DND-41 (cell line): ENCODE measurements around the gene DNAH14.
A peak's percentile ranks its signal among the peaks of the same experiment; 100 is the strongest.

Experiments
- ATAC-seq: fragments of 200-7000 bp; cut with Tn5 transposase; 3 replicates; pipeline ENCODE4 v1.9.1; 2021; ENCODE audit warnings: low read depth; ENCODE audit not compliant: insufficient read depth
- DNase-seq: peaks from one replicate; pipeline ENCODE4 v3.0.0-alpha.2; 2020
- H2AFZ ChIP-seq: 2 replicates; pipeline ENCODE4 v1.6.0; 2012; ENCODE audit warnings: low read depth, low read length
- H3K27ac ChIP-seq: 2 replicates; pipeline ENCODE4 v1.5.1; 2012; ENCODE audit warnings: low read length, inconsistent platforms
- H3K27me3 ChIP-seq: fragments of 200-600 bp; sonication (generic); 2 replicates; pipeline ENCODE4 v1.6.0; 2012; ENCODE audit warnings: low read length, mild to moderate bottlenecking, inconsistent platforms; ENCODE audit not compliant: insufficient read depth, poor library complexity
- H3K36me3 ChIP-seq: 2 replicates; pipeline ENCODE4 v1.5.1; 2012; ENCODE audit warnings: low read length, inconsistent platforms; ENCODE audit not compliant: insufficient read depth
- H3K4me1 ChIP-seq: 2 replicates; pipeline ENCODE4 v1.5.1; 2012; ENCODE audit warnings: mild to moderate bottlenecking, low read length; ENCODE audit not compliant: insufficient read depth
- H3K4me2 ChIP-seq: 2 replicates; pipeline ENCODE4 v1.6.0; 2012; ENCODE audit warnings: mild to moderate bottlenecking, moderate library complexity, low read length, inconsistent platforms; ENCODE audit not compliant: insufficient read depth
- H3K4me3 ChIP-seq, 2 experiments: fragments of 200-600 bp in 1 of 2; shearing (Covaris generic) in 1 of 2; 2 replicates each; pipeline ENCODE4 v1.5.1; 2012 to 2016; ENCODE audit warnings: inconsistent platforms in 2 of 2, low read length in 2 of 2, mild to moderate bottlenecking in 2 of 2, low read depth in 1 of 2, moderate library complexity in 1 of 2
- H3K79me2 ChIP-seq: 2 replicates; pipeline ENCODE4 v1.6.0; 2012; ENCODE audit warnings: low read length, inconsistent platforms; ENCODE audit not compliant: insufficient read depth
- H3K9ac ChIP-seq: 2 replicates; pipeline ENCODE4 v1.6.0; 2012; ENCODE audit warnings: low read depth, mild to moderate bottlenecking, inconsistent platforms, low read length, moderate library complexity
- H3K9me3 ChIP-seq: 2 replicates; pipeline ENCODE4 v1.5.1; 2012; ENCODE audit warnings: low read length, moderate library complexity, mild to moderate bottlenecking, inconsistent platforms; ENCODE audit not compliant: insufficient read depth, severe bottlenecking
- H4K20me1 ChIP-seq: 2 replicates; pipeline ENCODE4 v1.6.0; 2012; ENCODE audit warnings: low read length; ENCODE audit not compliant: insufficient read depth
- EZH2 ChIP-seq: IDR thresholded peaks from 3 replicates; pipeline ENCODE4 v1.6.1; 2012; ENCODE audit warnings: borderline replicate concordance, low read depth, mild to moderate bottlenecking, moderate library complexity, low read length, inconsistent platforms; ENCODE audit not compliant: severe bottlenecking
- TF ChIP-seq, protein P1 (sequence below): IDR thresholded peaks from 2 replicates; pipeline ENCODE4 v1.5.1; 2012; ENCODE audit warnings: borderline replicate concordance, low read length, moderate library complexity, mild to moderate bottlenecking; ENCODE audit not compliant: poor library complexity, severe bottlenecking; ENCODE audit errors: extremely low read depth

Gene DNAH14

DNA sequence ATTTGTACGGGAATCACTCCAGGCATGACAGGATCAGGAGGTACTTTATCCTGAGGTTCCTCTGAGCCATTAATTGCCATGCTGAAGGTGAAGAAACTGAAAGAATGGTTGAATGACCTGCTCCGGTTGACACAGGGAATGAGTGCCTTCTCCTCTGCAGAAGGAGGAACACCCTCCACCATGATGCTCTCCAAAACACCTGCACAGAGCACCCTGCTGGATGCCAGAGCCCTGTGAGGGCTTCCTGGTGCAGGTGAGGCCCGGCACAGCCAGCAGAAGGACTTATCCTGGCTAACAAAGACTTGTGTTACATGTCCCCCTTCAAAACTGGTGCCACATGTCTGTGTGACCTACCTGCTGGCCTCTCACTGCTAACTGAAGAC is 512.6 kb downstream of the DNAH14 start:
- Histone ChIP-seq H3K9me3 (no peaks in the 10 kb centered on the region), H3K27ac (peak overlapping the region; percentile 12; the same call in 1 of the 2 replicates), H4K20me1 (no peaks in the 10 kb centered on the region), H3K4me3 (no peak overlapping the region), H3K79me2 (no peaks in the 10 kb centered on the region), H3K9ac (no peak overlapping the region), H2AFZ (no peak overlapping the region), H3K4me2 (no peak overlapping the region), H3K36me3 (no peaks in the 10 kb centered on the region), H3K27me3 (no peaks in the 10 kb centered on the region), H3K4me1 (peaks cover 42% of the 10 kb centered on the region)
- no peak for TF ChIP-seq EZH2
- TF ChIP-seq, protein P1, sequence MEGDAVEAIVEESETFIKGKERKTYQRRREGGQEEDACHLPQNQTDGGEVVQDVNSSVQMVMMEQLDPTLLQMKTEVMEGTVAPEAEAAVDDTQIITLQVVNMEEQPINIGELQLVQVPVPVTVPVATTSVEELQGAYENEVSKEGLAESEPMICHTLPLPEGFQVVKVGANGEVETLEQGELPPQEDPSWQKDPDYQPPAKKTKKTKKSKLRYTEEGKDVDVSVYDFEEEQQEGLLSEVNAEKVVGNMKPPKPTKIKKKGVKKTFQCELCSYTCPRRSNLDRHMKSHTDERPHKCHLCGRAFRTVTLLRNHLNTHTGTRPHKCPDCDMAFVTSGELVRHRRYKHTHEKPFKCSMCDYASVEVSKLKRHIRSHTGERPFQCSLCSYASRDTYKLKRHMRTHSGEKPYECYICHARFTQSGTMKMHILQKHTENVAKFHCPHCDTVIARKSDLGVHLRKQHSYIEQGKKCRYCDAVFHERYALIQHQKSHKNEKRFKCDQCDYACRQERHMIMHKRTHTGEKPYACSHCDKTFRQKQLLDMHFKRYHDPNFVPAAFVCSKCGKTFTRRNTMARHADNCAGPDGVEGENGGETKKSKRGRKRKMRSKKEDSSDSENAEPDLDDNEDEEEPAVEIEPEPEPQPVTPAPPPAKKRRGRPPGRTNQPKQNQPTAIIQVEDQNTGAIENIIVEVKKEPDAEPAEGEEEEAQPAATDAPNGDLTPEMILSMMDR: no peak
- ATAC-seq: no peak
- no peak for DNase-seq

DNA sequence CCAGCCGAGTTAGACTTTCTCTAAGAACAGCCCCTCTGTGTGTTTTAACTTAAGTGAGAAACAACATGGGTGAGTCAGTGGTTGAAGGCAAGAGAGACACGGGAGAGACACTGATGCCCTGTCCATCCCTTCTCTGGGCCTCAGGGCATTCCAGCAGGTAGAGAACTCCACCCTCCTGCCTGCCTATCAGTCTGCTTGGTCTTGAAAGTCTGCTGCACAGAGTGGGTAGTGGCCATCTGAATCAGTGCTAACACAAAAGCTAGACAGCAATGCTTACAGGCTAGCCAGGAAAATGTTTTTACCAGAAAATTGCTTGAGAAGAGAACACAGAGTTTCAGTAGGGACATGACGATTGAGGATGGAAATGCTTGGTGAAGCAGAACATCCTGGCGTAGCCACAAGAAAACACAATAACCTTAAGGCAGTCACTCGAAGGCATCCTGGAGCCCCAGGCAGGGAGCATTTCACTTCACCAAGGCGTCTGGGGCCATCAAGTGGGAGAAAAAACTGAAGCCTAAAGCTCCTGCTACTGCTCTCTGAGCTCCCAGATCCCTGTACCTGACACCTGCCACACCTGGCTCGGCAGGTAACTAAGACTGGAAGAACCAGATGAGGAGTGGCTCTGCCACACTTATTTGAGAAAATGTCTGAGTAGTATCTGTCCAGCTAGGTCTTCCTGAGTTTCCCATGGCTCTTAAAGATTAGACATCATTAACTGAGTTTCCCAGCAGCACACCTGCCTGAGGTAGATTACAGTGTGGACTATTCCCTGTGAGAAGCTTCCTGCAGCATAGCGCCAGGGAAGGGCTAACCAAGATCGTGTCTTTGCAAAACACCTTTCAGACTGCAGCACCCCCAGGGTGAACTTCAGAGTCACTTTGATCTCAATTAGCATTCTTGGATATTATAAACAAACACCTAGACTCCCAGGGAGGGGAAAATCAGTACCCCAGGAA is 516.4 kb downstream of the DNAH14 start:
- peak overlapping the region; percentile 70 for H2AFZ ChIP-seq
- no peak for DNase-seq
- peak overlapping the region; percentile 52 for H3K9ac ChIP-seq
- peak overlapping the region; percentile 52 for H3K4me2 ChIP-seq
- H3K4me3 ChIP-seq: peak overlapping the region in 1 of 2 experiments; percentile 48; a peak in 2 of 4 replicates
- peak overlapping the region; percentile 90 for H3K27ac ChIP-seq
- no peaks in the 10 kb centered on the region for H4K20me1 ChIP-seq
- H3K36me3 ChIP-seq: no peaks in the 10 kb centered on the region
- no peak for ATAC-seq
- no peaks in the 10 kb centered on the region for H3K79me2 ChIP-seq
- no peaks in the 10 kb centered on the region for H3K27me3 ChIP-seq
- H3K4me1 ChIP-seq: peaks cover 37% of the 10 kb centered on the region
- no peaks in the 10 kb centered on the region for H3K9me3 ChIP-seq
- no peak for TF ChIP-seq EZH2
- TF ChIP-seq, protein P1: no peak

DNA sequence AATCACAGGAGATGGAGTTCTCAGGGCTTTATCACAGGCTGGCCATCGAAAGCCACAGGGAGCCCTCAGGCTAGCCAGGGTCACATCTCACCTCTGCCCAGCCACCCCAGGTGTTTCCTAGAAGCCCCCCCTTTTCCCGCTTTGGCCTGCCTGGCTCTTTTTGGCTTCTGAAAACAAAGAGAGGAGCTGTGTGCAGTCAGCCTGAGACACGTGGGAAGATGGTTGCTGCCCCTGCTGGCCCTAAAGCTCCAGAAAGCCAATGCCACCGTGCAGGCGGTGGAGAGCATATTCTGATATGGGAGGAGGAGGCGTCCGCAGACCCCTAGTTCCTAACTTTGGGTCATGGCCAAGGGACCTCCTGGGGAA is 517.1 kb downstream of the DNAH14 start:
- Histone ChIP-seq H3K79me2 (no peaks in the 10 kb centered on the region), H3K9me3 (no peaks in the 10 kb centered on the region), H3K36me3 (no peaks in the 10 kb centered on the region), H3K4me3 (no peak overlapping the region), H4K20me1 (no peaks in the 10 kb centered on the region), H3K27me3 (no peaks in the 10 kb centered on the region), H3K4me1 (peaks cover 37% of the 10 kb centered on the region), H2AFZ (no peak overlapping the region), H3K27ac (no peak overlapping the region), H3K4me2 (no peak overlapping the region), H3K9ac (no peak overlapping the region)
- ATAC-seq (no peak), DNase-seq (no peak)
- no peak for TF ChIP-seq EZH2
- TF ChIP-seq, protein P1: no peak
